HG03135 (cell line): Measurements from ENCODE around the gene ACTR3.
"Not testable (repeated sequence)": the region's sequence is repeated elsewhere in the genome, so short reads cannot be mapped to it uniquely, and the experiment has no call there.

Source experiments
- ATAC-seq: cut with Tn5 transposase; IDR thresholded peaks from one replicate; pipeline ENCODE4 v1.9.1; 2021; ENCODE audit warnings: mild to moderate bottlenecking, moderate library complexity; ENCODE audit not compliant: unreplicated experiment

ACTR3 gene

GRCh38 chr2:113899166-113899565, 9.3 kb downstream of the ACTR3 start:
- no peak for ATAC-seq

- ATAC-seq: no peak
Observed at GRCh38 chr2:113901943-113902342, 12.1 kb downstream of the ACTR3 start.

- ATAC-seq: no peak
Observed at GRCh38 chr2:113905886-113906285, 16.0 kb downstream of the ACTR3 start.

- ATAC-seq: no peak
Observed at GRCh38 chr2:113906647-113907046, 16.8 kb downstream of the ACTR3 start.

- no peak for ATAC-seq
Observed at GRCh38 chr2:113907297-113907696, 17.4 kb downstream of the ACTR3 start.

GRCh38 chr2:113910110-113910717, 20.3 kb downstream of the ACTR3 start:
- no peak for ATAC-seq

DNA sequence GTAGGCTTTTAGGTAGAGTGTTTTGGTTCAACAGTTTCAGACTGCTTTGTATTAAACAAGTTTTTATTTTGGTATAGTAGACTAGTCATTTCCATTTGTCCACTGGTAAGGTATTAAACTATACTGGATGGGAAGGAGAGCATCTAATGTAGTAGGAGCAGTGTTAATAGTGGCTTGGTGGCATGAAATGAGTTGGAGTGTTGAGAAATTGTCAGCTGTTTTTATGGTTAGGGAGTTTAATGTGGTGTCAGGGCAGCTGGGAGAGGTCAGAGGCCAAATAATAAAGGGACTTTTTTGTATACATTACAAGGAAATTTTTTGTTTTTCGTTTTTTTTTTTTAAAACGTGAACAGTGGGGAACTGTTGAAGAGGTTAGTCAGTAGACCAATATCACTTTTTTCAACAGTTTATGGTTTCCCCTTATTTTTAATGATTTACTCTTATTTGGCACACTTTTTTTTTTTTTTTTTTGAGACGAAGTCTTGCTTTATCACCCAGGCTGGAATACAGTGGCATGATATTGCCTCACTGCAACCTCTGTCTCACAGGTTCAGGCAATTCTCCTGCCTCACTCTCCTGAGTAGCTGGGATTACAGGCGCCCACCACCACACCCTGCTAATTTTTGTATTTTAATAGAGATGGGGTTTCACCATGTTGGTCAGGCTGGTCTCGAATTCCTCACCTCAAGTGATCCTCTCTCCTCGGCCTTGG, 21.2 kb downstream of the ACTR3 start:
- ATAC-seq: no peak

GRCh38 chr2:113915082-113915819, 25.4 kb downstream of the ACTR3 start:
- ATAC-seq: no peak

DNA sequence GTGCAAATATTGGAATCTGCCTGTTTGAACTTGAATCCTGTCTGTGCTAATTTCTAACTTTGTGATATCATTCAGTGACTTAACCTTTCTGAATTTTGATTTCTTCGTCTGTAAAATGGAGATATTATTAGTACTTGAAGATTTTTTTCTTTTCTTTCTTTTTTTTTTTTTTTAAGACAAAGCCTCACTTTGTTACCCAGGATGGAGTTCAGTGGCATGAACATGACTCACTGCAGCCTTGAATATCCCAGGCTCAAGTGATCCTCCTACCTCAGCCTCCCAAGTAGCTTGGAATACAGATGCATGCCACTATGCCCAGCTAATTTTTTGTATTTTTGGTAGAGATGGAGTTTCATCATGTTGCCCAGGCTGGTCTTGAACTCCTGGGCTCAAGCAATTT, 28.3 kb downstream of the ACTR3 start:
- no peak for ATAC-seq

GRCh38 chr2:113920996-113921395, 31.1 kb downstream of the ACTR3 start:
- ATAC-seq: no peak

- ATAC-seq: no peak
Observed at GRCh38 chr2:113922335-113922734, 32.4 kb downstream of the ACTR3 start.

DNA sequence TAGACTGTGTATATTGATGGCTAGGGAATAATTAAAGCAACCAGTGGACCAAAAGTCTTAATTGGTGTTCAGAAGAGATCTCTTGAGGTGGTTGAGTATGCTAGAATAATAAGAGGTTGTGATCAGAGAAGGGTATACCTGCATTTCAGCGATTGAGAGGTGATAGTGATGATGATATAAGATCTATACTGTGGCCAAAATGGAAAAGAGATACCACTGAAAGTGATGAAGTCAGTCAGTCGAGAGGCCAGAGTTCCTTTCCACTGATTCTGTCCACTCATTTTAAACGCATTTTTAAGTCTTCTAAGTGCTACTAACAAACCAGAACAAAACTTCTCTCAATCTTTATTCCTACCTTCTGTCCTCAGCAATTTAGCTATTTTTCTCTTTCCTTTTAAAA, 32.9 kb downstream of the ACTR3 start:
- no peak for ATAC-seq

DNA sequence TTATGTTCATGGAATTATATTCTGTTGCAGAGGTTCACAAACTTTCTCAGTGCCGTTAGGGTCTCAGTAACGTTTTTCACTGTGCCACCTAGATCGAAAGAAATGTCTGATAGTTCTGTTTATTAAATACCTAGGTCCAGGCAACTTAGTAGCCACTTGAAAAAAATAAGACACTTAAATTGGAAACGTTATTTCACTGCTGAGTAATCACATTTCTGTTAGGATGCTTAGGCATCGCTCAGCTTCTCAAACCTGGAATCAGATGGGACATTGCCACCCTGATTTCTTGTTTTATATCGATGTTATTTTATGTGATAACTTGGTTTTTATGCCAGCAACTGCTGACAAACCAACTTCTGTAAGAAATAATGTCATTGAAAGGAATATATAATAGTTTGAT, 36.0 kb downstream of the ACTR3 start:
- ATAC-seq: no peak

DNA sequence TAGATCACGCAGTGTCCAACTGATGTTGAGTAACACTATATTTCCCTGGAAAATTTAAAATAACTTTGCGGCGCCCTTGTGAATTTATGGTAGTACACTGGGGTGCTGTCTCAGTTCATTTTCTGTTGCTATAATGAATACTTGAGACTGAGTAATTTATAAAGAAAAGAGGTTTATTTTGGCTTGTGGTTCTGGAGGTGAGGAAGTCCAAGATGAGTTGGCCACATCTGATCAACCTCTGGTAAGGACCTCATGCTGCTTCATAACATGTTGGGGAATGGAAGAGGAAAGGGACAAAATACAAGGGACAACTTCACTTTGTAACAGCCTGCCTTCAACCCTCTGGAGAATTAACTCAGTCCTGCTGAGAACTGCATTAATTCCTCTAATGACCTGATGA, 36.4 kb downstream of the ACTR3 start:
- no peak for ATAC-seq

DNA sequence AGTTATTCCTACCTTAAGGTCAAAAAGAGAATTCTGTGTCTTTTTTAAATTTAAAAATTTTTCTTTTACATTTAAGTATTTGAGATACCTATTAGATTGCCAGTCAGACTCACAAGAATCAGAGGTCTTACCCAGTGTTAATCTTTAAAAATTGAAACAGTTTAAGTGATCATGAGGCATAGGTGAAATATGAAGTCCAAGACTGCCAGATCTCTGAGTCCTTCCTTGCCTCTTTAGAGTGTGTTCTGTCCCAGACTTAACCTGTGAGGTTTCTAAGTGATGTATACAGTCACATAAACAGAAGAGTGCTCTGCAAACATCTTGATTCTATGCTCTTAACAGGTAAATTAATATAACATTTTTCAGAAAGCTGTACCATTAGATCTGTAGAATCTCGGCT, 40.6 kb downstream of the ACTR3 start:
- no peak for ATAC-seq

GRCh38 chr2:113937501-113937900, 47.6 kb downstream of the ACTR3 start:
- no peak for ATAC-seq

GRCh38 chr2:113940891-113941290, 51.0 kb downstream of the ACTR3 start:
- no peak for ATAC-seq

DNA sequence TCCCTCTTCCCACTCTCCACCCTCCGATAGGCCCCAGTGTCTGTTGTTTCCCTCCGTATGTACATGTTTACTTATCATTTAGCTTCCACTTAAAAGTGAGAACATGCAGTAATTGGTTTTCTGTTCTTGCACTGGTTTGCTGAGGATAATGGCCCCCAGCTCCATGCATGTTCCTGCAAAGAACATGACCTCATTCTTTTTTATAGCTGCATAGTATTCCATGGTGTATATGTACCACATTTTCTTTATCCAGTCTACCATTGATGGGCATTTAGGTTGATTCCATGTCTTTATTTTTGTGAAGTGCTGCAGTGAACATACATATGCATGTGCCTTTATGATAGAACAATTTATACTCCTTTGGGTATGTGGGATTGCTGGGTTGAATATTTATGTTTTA, 55.9 kb downstream of the ACTR3 start:
- not testable (repeated sequence) for ATAC-seq

DNA sequence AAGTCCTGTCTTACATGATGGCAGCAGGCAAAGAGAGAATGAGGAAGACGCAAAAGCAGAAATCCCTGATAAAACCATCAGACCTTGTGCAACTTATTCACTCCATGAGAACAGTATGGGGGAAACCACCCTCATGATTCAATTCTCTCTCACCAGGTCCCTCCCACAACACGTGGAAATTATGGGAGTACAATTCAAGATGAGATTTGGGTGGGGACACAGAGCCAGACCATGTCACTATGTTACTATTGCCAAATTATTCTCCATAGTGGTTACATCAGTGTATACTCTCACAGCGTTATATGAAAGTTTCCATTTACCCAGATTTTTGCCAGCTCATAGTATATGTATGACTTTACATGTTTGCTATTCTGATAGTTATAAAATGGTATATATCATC, 61.0 kb downstream of the ACTR3 start:
- not testable (repeated sequence) for ATAC-seq

DNA sequence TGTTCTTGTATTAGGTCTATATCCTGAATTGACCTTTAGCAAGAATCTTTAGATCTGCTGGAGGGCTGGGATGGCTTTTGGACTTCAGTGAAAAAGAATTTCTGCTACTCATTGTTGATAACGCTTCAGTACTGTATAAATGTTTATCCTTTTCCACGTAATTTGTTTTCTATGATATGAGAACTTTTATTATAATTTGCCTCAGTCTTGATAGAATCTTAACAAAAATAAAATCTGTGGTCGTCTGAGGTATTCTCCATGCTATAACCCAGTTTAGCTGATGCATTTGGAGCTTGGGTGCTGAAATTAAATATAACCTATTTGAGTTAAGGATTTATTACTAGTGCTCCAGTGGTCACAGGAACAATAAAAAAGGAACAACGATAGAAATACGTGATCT, 71.1 kb downstream of the ACTR3 start:
- no peak for ATAC-seq

- ATAC-seq: no peak
Observed at GRCh38 chr2:113962692-113963480, 73.0 kb downstream of the ACTR3 start.
